T-helper 1 cell treated with Interleukin-12 subunit alpha and Interleukin-12 subunit beta and Interleukin-4 antibody, amounts not matched to agents 30 μg/mL and 1 μg/mL, for 36 hours (primary cell): ENCODE data around the gene GALR1.
"Not testable (repeated sequence)": the region's sequence is repeated elsewhere in the genome, so short reads cannot be mapped to it uniquely, and the experiment has no call there.

Source experiments
- H3K27ac Mint-ChIP-seq: one replicate; pipeline ENCODE4 v1.8.0; 2021; ENCODE audit warnings: mild to moderate bottlenecking, mixed read lengths
- H3K27me3 Mint-ChIP-seq: one replicate; pipeline ENCODE4 v1.8.0; 2021; ENCODE audit warnings: low read depth, mixed read lengths
- H3K36me3 Mint-ChIP-seq: one replicate; pipeline ENCODE4 v1.8.0; 2021; ENCODE audit warnings: low read depth, mixed read lengths
- H3K4me1 Mint-ChIP-seq: one replicate; pipeline ENCODE4 v1.8.0; 2021; ENCODE audit warnings: low read depth, mixed read lengths
- H3K4me3 Mint-ChIP-seq: one replicate; pipeline ENCODE4 v1.8.0; 2021; ENCODE audit warnings: mild to moderate bottlenecking, moderate library complexity, mixed read lengths
- H3K9me3 Mint-ChIP-seq: one replicate; pipeline ENCODE4 v1.8.0; 2021; ENCODE audit warnings: mixed read lengths

Gene GALR1

GRCh38 chr18:77268456-77268855 lies 18.8 kb downstream of the GALR1 start:
- H3K27me3 Mint-ChIP-seq, result peaks cover 21% of the 10 kb centered on the region
- H3K4me3 Mint-ChIP-seq, result no peak overlapping the region
- peaks cover 38% of the 10 kb centered on the region for H3K9me3 Mint-ChIP-seq
- H3K27ac Mint-ChIP-seq, result no peak overlapping the region
- no peaks in the 10 kb centered on the region for H3K4me1 Mint-ChIP-seq
- peaks cover 5% of the 10 kb centered on the region for H3K36me3 Mint-ChIP-seq

GRCh38 chr18:77271576-77272481 lies 22.2 kb downstream of the GALR1 start:
- peaks cover 13% of the 10 kb centered on the region for H3K9me3 Mint-ChIP-seq
- peaks cover 2% of the 10 kb centered on the region for H3K36me3 Mint-ChIP-seq
- no peak overlapping the region for H3K27ac Mint-ChIP-seq
- H3K27me3 Mint-ChIP-seq, result peaks cover 21% of the 10 kb centered on the region
- H3K4me3 Mint-ChIP-seq, result no peak overlapping the region
- H3K4me1 Mint-ChIP-seq, result no peaks in the 10 kb centered on the region

GRCh38 chr18:77290841-77291240 lies 41.2 kb downstream of the GALR1 start:
- H3K27ac Mint-ChIP-seq, H3K9me3 Mint-ChIP-seq, H3K4me1 Mint-ChIP-seq, H3K4me3 Mint-ChIP-seq, H3K36me3 Mint-ChIP-seq: not testable (repeated sequence)
- H3K27me3 Mint-ChIP-seq, result peaks cover 23% of the 10 kb centered on the region

GRCh38 chr18:77298172-77298571 lies 48.5 kb downstream of the GALR1 start:
- H3K27me3 Mint-ChIP-seq, result no peaks in the 10 kb centered on the region
- no peaks in the 10 kb centered on the region for H3K36me3 Mint-ChIP-seq
- no peak overlapping the region for H3K4me3 Mint-ChIP-seq
- H3K9me3 Mint-ChIP-seq, result no peaks in the 10 kb centered on the region
- no peaks in the 10 kb centered on the region for H3K4me1 Mint-ChIP-seq
- H3K27ac Mint-ChIP-seq, result no peak overlapping the region

- H3K4me3 Mint-ChIP-seq, result no peak overlapping the region
- no peaks in the 10 kb centered on the region for H3K36me3 Mint-ChIP-seq
- H3K27ac Mint-ChIP-seq, result no peak overlapping the region
- H3K27me3 Mint-ChIP-seq, result no peaks in the 10 kb centered on the region
- H3K4me1 Mint-ChIP-seq, result no peaks in the 10 kb centered on the region
- no peaks in the 10 kb centered on the region for H3K9me3 Mint-ChIP-seq
These were observed 50.1 kb downstream of the GALR1 start for GRCh38 chr18:77299706-77300105.

GRCh38 chr18:77300579-77300978 lies 50.9 kb downstream of the GALR1 start:
- no peak overlapping the region for H3K27ac Mint-ChIP-seq
- no peaks in the 10 kb centered on the region for H3K36me3 Mint-ChIP-seq
- no peaks in the 10 kb centered on the region for H3K27me3 Mint-ChIP-seq
- H3K9me3 Mint-ChIP-seq, result no peaks in the 10 kb centered on the region
- H3K4me1 Mint-ChIP-seq, result no peaks in the 10 kb centered on the region
- H3K4me3 Mint-ChIP-seq, result no peak overlapping the region

- Mint-ChIP-seq H3K27ac (no peak overlapping the region), H3K4me1 (no peaks in the 10 kb centered on the region), H3K4me3 (no peak overlapping the region), H3K27me3 (no peaks in the 10 kb centered on the region), H3K36me3 (no peaks in the 10 kb centered on the region), H3K9me3 (no peaks in the 10 kb centered on the region)
These were observed 54.6 kb downstream of the GALR1 start for GRCh38 chr18:77304268-77304667.

- Mint-ChIP-seq H3K4me3 (no peak overlapping the region), H3K4me1 (no peaks in the 10 kb centered on the region), H3K27ac (no peak overlapping the region), H3K36me3 (no peaks in the 10 kb centered on the region), H3K27me3 (peaks cover 6% of the 10 kb centered on the region), H3K9me3 (no peaks in the 10 kb centered on the region)
These were observed 56.0 kb downstream of the GALR1 start for GRCh38 chr18:77305676-77306075.

GRCh38 chr18:77308216-77308615 lies 58.6 kb downstream of the GALR1 start:
- Mint-ChIP-seq H3K27ac (no peak overlapping the region), H3K4me1 (no peaks in the 10 kb centered on the region), H3K4me3 (no peak overlapping the region), H3K36me3 (no peaks in the 10 kb centered on the region), H3K9me3 (no peaks in the 10 kb centered on the region), H3K27me3 (peaks cover 6% of the 10 kb centered on the region)

GRCh38 chr18:77314511-77314910 lies 64.9 kb downstream of the GALR1 start:
- H3K27ac Mint-ChIP-seq, result no peak overlapping the region

GRCh38 chr18:77314952-77315351 lies 65.3 kb downstream of the GALR1 start:
- no peaks in the 10 kb centered on the region for H3K4me1 Mint-ChIP-seq
- H3K27me3 Mint-ChIP-seq, result peaks cover 9% of the 10 kb centered on the region
- no peaks in the 10 kb centered on the region for H3K36me3 Mint-ChIP-seq
- no peak overlapping the region for H3K4me3 Mint-ChIP-seq
- no peaks in the 10 kb centered on the region for H3K9me3 Mint-ChIP-seq
- H3K27ac Mint-ChIP-seq, result no peak overlapping the region

More at GRCh38 chr18:77314511-77314910, 64.9 kb downstream of the GALR1 start:
- Mint-ChIP-seq H3K4me3 (no peak overlapping the region), H3K9me3 (no peaks in the 10 kb centered on the region), H3K36me3 (no peaks in the 10 kb centered on the region), H3K27me3 (peaks cover 6% of the 10 kb centered on the region), H3K4me1 (no peaks in the 10 kb centered on the region)

- peaks cover 4% of the 10 kb centered on the region for H3K27me3 Mint-ChIP-seq
- H3K9me3 Mint-ChIP-seq, result no peaks in the 10 kb centered on the region
- H3K4me1 Mint-ChIP-seq, result no peaks in the 10 kb centered on the region
- H3K4me3 Mint-ChIP-seq, result no peak overlapping the region
- H3K36me3 Mint-ChIP-seq, result no peaks in the 10 kb centered on the region
- no peak overlapping the region for H3K27ac Mint-ChIP-seq
These were observed 66.4 kb downstream of the GALR1 start for GRCh38 chr18:77316008-77316407.

GRCh38 chr18:77316641-77317040 lies 67.0 kb downstream of the GALR1 start:
- H3K9me3 Mint-ChIP-seq, result no peaks in the 10 kb centered on the region

GRCh38 chr18:77320971-77321559 lies 71.4 kb downstream of the GALR1 start:
- H3K27ac Mint-ChIP-seq, result no peak overlapping the region
- peaks cover 8% of the 10 kb centered on the region for H3K27me3 Mint-ChIP-seq
- H3K4me1 Mint-ChIP-seq, result no peaks in the 10 kb centered on the region
- no peak overlapping the region for H3K4me3 Mint-ChIP-seq
- no peaks in the 10 kb centered on the region for H3K9me3 Mint-ChIP-seq
- H3K36me3 Mint-ChIP-seq, result no peaks in the 10 kb centered on the region

More at GRCh38 chr18:77316641-77317040, 67.0 kb downstream of the GALR1 start:
- Mint-ChIP-seq H3K4me3 (no peak overlapping the region), H3K27me3 (peaks cover 4% of the 10 kb centered on the region), H3K4me1 (no peaks in the 10 kb centered on the region), H3K27ac (no peak overlapping the region), H3K36me3 (no peaks in the 10 kb centered on the region)
